MM.1S (cell line): ENCODE data around the gene CCDC14.
"Not testable (repeated sequence)": the region's sequence is repeated elsewhere in the genome, so short reads cannot be mapped to it uniquely, and the experiment has no call there.

Experiments
- CTCF ChIP-seq: fragments of 300-600 bp; sonication (generic); IDR thresholded peaks from 2 replicates; pipeline ENCODE4 v1.5.1; 2016; ENCODE audit warnings: antibody characterized with exemption, low read length, mixed read lengths
- EZH2 ChIP-seq: fragments of 300-600 bp; sonication (generic); optimal IDR thresholded peaks from 2 replicates; pipeline ENCODE3; 2017; ENCODE audit warnings: low read depth, mild to moderate bottlenecking, antibody characterized with exemption, low read length, mixed read lengths

- not testable (repeated sequence) for TF ChIP-seq EZH2
- TF ChIP-seq CTCF = peak; percentile 62
These were observed 18.8 kb upstream of the CCDC14 start for GRCh38 chr3:123979525-123980501.
